ENCODE data around the gene DEDD. TPM values are rescaled to one million over a fixed set of nuclear protein-coding genes. Genes with fewer than 3 reads are reported as not detected.

The DEDD gene
- total RNA-seq, 3 donors from 2014 or later, result 28.7 to 39.0 (median 37.6) TPM

GRCh38 chr1:161099090-161099802 is 33.2 kb downstream of the DEDD start:
- Histone ChIP-seq H3K36me3 (no peaks in the 10 kb centered on the region), H3K27me3 (no peaks in the 10 kb centered on the region), H3K27ac (peak overlapping the region in 1 of 2 donors; percentile 82), H3K9me3 (no peaks in the 10 kb centered on the region), H3K4me3 (peak overlapping the region in 2 of 3 donors; percentile 71 to 80), H3K4me1 (peaks cover 0 to 3% of the 10 kb centered on the region in 2 donors)
- TF ChIP-seq CTCF (IDR thresholded peaks at IDR 0.05) (no peak), POLR2A (IDR thresholded peaks at IDR 0.05) (no peak), POLR2AphosphoS5 (IDR thresholded peaks at IDR 0.05) (no peak)
- intact Hi-C loops (cut with DNase I; ENCODE audit: low total_unique reads), result no loop called here
- DNase-seq (ENCODE audit: low spot score in 2 of 2), result peak in 1 of 2 donors; percentile 48

- no peaks in the 10 kb centered on the region for H3K27me3 ChIP-seq
- peak; percentile 80 to 82 for DNase-seq (ENCODE audit: low spot score in 2 of 2)
- intact Hi-C loops (cut with DNase I; ENCODE audit: low total_unique reads), result no loop called here
- H3K9me3 ChIP-seq, result no peaks in the 10 kb centered on the region
- peaks cover 0 to 3% of the 10 kb centered on the region in 2 donors for H3K4me1 ChIP-seq
- H3K36me3 ChIP-seq, result no peaks in the 10 kb centered on the region
- H3K27ac ChIP-seq, result peak within 1 kb of the TSS; percentile 70 to 82
- H3K4me3 ChIP-seq, result peak within 1 kb of the TSS; percentile 58 to 80 (median 71)
- TF ChIP-seq POLR2A (IDR thresholded peaks at IDR 0.05) (no peak), POLR2AphosphoS5 (IDR thresholded peaks at IDR 0.05) (no peak), CTCF (IDR thresholded peaks at IDR 0.05) (no peak)
Measured at GRCh38 chr1:161098210-161099068, 34.0 kb downstream of the DEDD start, which contains the start of gene KLHDC9. TSS of gene KLHDC9 (plus strand) at chr1:161098361. CDS start at chr1:161098536, 175 bp downstream.

- Histone ChIP-seq H3K4me1 (peaks cover 0 to 3% of the 10 kb centered on the region in 2 donors), H3K36me3 (no peaks in the 10 kb centered on the region), H3K27ac (peak overlapping the region; percentile 16 to 70), H3K4me3 (no peak overlapping the region), H3K27me3 (no peaks in the 10 kb centered on the region), H3K9me3 (no peaks in the 10 kb centered on the region)
- TF ChIP-seq CTCF (IDR thresholded peaks at IDR 0.05) (no peak), POLR2AphosphoS5 (IDR thresholded peaks at IDR 0.05) (no peak), POLR2A (IDR thresholded peaks at IDR 0.05) (no peak)
- intact Hi-C loops (cut with DNase I; ENCODE audit: low total_unique reads), result no loop called here
- DNase-seq (ENCODE audit: low spot score in 2 of 2), result peak; percentile 17 to 22
Measured at GRCh38 chr1:161096530-161096929, 35.9 kb downstream of the DEDD start.

GRCh38 chr1:161096015-161096414 is 36.5 kb downstream of the DEDD start:
- Histone ChIP-seq H3K36me3 (no peaks in the 10 kb centered on the region), H3K4me1 (peaks cover 0 to 3% of the 10 kb centered on the region in 2 donors), H3K9me3 (no peaks in the 10 kb centered on the region), H3K27me3 (no peaks in the 10 kb centered on the region), H3K27ac (peak overlapping the region in 1 of 2 donors; percentile 70), H3K4me3 (no peak overlapping the region)
- intact Hi-C loops (cut with DNase I; ENCODE audit: low total_unique reads), result no loop called here
- TF ChIP-seq CTCF (IDR thresholded peaks at IDR 0.05), result no peak
- TF ChIP-seq POLR2AphosphoS5 (IDR thresholded peaks at IDR 0.05), result no peak
- TF ChIP-seq POLR2A (IDR thresholded peaks at IDR 0.05), result no peak
- DNase-seq (ENCODE audit: low spot score in 2 of 2), result peak in 1 of 2 donors; percentile 9
